GM18907 (cell line): ENCODE results near the gene XYLT1.
"Not testable (repeated sequence)": the region's sequence is repeated elsewhere in the genome, so short reads cannot be mapped to it uniquely, and the experiment has no call there.

Experiments used
- ATAC-seq: cut with Tn5 transposase; IDR thresholded peaks from one replicate; pipeline ENCODE4 v1.9.1; 2021; ENCODE audit warnings: mild to moderate bottlenecking, moderate library complexity; ENCODE audit not compliant: unreplicated experiment

The XYLT1 gene, protein sequence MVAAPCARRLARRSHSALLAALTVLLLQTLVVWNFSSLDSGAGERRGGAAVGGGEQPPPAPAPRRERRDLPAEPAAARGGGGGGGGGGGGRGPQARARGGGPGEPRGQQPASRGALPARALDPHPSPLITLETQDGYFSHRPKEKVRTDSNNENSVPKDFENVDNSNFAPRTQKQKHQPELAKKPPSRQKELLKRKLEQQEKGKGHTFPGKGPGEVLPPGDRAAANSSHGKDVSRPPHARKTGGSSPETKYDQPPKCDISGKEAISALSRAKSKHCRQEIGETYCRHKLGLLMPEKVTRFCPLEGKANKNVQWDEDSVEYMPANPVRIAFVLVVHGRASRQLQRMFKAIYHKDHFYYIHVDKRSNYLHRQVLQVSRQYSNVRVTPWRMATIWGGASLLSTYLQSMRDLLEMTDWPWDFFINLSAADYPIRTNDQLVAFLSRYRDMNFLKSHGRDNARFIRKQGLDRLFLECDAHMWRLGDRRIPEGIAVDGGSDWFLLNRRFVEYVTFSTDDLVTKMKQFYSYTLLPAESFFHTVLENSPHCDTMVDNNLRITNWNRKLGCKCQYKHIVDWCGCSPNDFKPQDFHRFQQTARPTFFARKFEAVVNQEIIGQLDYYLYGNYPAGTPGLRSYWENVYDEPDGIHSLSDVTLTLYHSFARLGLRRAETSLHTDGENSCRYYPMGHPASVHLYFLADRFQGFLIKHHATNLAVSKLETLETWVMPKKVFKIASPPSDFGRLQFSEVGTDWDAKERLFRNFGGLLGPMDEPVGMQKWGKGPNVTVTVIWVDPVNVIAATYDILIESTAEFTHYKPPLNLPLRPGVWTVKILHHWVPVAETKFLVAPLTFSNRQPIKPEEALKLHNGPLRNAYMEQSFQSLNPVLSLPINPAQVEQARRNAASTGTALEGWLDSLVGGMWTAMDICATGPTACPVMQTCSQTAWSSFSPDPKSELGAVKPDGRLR

DNA sequence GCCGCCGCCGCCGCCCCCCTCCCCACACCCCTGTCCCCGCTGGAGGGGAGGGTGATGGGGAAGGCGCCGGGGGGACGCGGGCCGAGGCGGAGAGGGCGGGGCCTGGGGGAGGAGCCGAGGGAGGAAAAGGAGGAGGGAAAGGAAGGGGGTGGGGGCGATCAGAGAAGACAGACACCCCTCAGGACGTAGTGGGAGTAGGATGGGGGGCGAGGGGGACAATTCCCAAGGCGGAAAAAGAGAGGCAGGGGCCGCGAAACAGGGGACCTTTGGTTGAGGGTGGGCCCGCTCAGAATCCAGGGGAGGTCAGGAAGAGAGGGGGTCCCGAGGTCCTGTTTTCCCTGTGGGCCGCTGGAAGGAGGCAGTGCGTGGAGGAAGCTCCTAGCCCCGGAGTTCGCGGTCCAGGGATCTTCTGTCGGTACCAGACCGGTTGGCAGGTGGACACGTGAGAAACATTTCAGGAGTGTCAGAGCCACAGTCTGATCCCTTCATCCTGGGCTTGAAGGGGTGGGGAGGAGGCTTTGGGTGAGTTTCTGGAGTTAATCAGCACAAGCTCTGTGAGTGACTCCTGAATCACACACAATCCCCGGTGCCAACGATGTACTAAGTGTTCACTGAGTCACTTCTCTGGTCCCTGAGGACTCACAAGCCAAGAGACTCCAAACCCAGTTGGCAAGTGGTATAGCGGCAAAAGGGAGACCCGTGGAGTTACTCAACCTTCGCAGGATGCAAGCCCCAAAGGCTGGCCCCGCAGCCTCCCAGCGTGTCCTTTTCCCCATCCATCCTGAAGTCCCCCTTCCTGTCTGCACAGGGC, at the start of gene XYLT1:
Gene XYLT1, minus strand, starts transcription at position 53 of the 811 bp plus-strand sequence. CDS start 164 bp downstream, outside the sequence.
- ATAC-seq: no peak

DNA sequence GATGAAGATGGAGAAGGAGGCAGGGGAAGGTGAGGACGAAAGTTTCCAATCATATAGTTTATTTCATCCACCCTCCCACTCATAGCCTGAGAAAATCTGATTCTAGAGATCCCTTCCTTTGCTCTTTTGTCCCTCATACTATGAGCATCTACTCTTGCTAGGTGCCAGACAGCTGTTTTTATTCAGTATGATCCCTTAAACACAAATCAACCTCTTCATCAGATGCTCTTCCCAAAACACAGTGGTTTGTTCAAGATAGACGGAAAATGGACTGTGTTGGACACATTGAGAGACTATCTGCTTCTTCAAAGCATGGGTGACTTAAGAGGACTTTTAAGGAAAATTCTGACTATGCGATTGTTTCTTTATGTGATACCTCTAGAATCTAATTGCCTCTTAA, 49.4 kb upstream of the XYLT1 start:
- ATAC-seq: no peak

- ATAC-seq: no peak
Measured at GRCh38 chr16:17519101-17519955, 48.6 kb upstream of the XYLT1 start.

DNA sequence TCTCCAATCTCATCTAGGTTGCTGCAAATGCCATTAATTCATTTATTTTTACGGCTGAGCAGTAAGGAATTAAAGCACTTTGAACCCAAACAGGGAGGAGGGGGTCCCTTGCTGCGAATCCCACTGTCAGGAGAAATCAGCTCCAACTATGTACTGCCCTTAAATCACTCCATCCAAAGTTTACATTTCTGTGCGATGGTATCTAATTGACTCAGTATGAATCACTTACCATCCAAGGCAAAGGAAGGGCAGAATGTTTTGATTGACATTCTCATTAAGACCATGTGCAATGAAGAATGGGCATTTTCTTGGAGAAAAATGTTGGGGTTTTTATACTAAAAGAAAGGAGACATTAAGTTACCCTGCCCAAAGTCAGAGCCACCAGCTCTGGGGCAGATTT, 47.7 kb upstream of the XYLT1 start:
- ATAC-seq: no peak

GRCh38 chr16:17515421-17516210, 44.9 kb upstream of the XYLT1 start:
- ATAC-seq: no peak

DNA sequence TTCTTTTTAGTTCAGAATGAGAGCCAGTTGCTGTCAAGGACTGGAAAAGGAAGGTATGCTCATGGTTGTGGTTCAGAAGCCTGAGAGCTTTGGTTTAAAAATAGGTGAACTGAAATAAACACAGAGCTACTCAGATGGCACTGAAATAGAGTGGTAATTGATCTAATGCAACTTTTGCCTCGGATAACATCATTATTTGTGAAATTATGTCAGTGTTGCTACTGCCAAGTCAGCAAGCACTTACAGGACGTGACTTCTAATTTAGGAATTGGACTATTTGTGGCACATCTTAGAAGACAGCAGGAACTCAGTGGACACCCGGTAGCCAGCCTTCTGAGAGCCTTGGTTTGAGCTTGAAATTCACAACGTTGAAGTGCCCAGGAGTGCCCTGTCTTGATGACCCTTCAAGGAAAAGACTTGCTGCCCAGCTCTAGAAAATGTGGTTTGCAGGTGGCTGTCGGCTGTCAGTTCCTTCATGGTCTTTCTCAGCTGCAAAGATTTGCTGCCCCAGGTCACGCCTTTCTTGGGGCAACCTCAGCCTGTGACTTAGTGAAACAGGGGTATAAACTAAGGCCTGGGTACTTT, 42.0 kb upstream of the XYLT1 start:
- no peak for ATAC-seq

DNA sequence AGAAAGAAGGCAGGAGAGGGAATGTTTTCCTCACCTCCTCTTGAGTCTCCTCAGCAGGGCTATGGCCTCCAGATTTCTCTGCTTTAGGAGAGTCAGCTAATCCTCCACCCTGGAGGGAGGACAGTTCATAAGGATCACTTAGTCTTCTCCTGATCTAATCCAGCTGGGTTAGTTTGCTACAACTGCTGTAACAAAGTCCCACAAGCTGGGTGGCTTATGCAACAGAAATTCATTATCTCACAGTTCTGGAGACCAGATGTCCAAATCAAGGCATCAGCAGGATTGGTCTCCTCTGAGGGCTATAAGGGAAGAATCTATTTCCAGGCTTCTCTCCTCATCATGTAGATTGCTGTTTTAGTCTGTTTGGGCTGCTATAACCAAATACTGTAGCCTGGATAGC, 40.6 kb upstream of the XYLT1 start:
- no peak for ATAC-seq

- ATAC-seq: no peak
Measured at GRCh38 chr16:17510567-17510966, 39.8 kb upstream of the XYLT1 start.

DNA sequence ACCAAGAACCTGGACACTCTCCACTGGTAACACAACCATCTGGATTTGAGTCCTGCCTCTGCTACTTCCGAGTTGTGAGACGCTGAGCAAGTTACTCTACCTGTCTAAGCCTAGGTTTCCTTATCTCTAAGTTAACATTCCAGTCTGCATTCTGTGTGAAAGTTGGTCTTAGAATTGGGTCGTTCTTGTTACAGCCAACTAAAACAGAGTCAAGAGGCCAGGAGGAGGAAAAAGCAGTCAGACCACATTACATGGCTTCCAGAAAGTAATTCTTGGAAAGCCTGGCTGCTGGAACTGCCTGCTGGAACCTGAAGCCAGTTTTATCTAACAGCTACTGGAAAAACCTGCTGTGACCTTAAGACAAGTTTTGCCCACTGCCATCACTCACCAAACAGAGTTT, 38.4 kb upstream of the XYLT1 start:
- ATAC-seq: no peak

- no peak for ATAC-seq
Measured at GRCh38 chr16:17508303-17508702, 37.5 kb upstream of the XYLT1 start.

- ATAC-seq: not testable (repeated sequence)
Measured at GRCh38 chr16:17507516-17507915, 36.8 kb upstream of the XYLT1 start.

DNA sequence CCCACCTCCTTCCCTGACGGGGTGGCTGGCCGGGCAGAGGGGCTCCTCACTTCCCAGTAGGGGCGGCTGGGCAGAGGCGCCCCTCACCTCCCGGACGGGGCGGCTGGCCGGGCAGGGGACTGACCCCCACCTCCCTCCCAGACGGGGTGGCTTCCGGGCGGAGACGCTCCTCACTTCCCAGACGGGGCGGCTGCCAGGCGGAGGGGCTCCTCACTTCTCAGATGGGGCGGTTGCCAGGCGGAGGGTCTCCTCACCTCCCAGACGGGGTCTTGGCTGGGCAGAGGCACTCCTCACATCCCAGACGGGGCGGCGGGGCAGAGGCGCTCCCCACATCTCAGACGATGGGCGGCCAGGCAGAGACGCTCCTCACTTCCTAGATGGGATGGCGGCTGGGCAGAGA, 35.1 kb upstream of the XYLT1 start:
- not testable (repeated sequence) for ATAC-seq

- ATAC-seq: no peak
Measured at GRCh38 chr16:17504050-17504449, 33.3 kb upstream of the XYLT1 start.

- ATAC-seq: no peak
Measured at GRCh38 chr16:17503331-17503730, 32.6 kb upstream of the XYLT1 start.

- ATAC-seq: no peak
Measured at GRCh38 chr16:17501321-17501720, 30.6 kb upstream of the XYLT1 start.

GRCh38 chr16:17499223-17499902, 28.6 kb upstream of the XYLT1 start:
- ATAC-seq: no peak

GRCh38 chr16:17497648-17498047, 26.9 kb upstream of the XYLT1 start:
- ATAC-seq: no peak

GRCh38 chr16:17496891-17497290, 26.1 kb upstream of the XYLT1 start:
- ATAC-seq: no peak
